ENCODE results near the gene KCNG3.

DNA sequence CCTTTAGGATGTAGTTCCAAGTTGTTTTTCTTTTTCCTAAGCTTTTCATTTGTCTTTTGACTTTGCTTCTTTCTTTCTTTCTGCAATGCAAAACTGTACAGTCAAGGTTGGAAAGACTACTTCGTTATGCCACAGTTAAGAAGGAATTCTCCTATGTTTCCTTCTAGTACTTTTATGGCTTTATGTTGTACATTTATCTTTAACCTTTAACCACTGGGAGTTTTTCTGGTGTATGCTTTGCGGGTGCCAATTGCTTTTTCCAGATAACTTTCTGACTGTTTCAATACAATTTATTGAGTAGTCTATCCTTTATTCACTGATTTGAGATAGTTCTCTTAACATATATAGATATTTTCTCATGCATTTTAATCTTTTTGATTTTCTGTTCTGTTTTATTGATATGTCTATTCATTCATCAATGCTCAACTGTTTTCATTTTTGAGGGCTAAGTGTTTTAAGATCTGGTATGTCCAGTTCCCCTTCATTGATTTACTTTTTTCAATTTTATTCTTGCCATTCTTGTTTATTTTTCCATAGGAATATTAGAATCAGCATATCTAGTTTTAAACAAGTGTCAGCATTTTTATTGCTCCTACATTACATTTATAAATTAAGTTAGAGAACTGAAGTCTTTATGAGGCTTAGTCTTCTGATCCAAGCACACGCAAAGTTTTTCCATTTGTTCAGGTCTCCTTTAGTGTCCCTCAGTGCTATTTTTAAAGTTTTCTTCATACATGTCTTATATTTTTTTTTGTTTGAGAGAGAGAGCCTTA, 82.9 kb downstream of the KCNG3 start:
- TF ChIP-seq, protein P1, sequence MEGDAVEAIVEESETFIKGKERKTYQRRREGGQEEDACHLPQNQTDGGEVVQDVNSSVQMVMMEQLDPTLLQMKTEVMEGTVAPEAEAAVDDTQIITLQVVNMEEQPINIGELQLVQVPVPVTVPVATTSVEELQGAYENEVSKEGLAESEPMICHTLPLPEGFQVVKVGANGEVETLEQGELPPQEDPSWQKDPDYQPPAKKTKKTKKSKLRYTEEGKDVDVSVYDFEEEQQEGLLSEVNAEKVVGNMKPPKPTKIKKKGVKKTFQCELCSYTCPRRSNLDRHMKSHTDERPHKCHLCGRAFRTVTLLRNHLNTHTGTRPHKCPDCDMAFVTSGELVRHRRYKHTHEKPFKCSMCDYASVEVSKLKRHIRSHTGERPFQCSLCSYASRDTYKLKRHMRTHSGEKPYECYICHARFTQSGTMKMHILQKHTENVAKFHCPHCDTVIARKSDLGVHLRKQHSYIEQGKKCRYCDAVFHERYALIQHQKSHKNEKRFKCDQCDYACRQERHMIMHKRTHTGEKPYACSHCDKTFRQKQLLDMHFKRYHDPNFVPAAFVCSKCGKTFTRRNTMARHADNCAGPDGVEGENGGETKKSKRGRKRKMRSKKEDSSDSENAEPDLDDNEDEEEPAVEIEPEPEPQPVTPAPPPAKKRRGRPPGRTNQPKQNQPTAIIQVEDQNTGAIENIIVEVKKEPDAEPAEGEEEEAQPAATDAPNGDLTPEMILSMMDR (IDR thresholded peaks at IDR 0.05) = no peak
- no peak for TF ChIP-seq POLR2A (IDR thresholded peaks at IDR 0.05)
